DMS114 treated with DMSO at 0.1 percent for 48 hours (cell line): ENCODE results near the gene PATL2.
A peak's percentile ranks its signal among the peaks of the same experiment; 100 is the strongest.
"Not testable (repeated sequence)": the region's sequence is repeated elsewhere in the genome, so short reads cannot be mapped to it uniquely, and the experiment has no call there.

ENCODE experiments used
- DNase-seq: peaks from one replicate; lab custom pipeline; 2025; ENCODE audit not compliant: unreplicated experiment; lab: John Stamatoyannopoulos, UW

The PATL2 gene

DNA sequence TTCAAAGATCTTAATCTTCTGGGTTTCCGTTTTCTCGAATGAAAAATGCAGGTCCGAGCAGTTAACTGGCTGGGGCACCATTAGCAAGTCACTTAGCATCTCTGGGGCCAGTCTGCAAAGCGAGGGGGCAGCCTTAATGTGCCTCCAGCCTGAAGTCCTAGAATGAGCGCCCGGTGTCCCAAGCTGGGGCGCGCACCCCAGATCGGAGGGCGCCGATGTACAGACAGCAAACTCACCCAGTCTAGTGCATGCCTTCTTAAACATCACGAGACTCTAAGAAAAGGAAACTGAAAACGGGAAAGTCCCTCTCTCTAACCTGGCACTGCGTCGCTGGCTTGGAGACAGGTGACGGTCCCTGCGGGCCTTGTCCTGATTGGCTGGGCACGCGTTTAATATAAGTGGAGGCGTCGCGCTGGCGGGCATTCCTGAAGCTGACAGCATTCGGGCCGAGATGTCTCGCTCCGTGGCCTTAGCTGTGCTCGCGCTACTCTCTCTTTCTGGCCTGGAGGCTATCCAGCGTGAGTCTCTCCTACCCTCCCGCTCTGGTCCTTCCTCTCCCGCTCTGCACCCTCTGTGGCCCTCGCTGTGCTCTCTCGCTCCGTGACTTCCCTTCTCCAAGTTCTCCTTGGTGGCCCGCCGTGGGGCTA, at the start of gene PATL2, which contains the start of gene B2M:
PATL2 (minus strand) TSS at position 228 of the 647 bp plus-strand sequence. CDS start 34,833 bp downstream, outside the sequence.
B2M (plus strand) TSS at position 422 of the 647 bp plus-strand sequence; CDS start at position 452, 30 bp downstream.
- DNase-seq = peak; percentile 98

DNA sequence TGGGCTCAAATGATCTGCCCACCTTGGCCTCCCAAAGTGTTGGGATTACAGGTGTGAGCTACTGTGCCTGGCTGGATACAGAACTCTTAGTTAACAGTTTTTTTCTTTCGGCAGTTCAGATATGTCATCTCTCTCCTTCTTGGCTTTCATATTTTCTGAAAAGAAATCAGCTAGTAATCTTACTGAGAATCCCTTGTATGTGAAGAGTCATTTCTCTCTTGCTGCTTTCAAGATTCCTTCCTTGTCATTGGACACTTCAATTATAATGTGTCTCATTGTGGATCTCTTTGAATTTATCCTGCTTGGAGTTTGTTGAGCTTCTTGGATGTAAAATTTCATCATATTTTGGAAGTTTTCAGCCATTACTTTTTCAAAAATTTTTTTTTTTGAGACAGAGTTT, 42.2 kb upstream of the PATL2 start:
- no peak for DNase-seq

DNA sequence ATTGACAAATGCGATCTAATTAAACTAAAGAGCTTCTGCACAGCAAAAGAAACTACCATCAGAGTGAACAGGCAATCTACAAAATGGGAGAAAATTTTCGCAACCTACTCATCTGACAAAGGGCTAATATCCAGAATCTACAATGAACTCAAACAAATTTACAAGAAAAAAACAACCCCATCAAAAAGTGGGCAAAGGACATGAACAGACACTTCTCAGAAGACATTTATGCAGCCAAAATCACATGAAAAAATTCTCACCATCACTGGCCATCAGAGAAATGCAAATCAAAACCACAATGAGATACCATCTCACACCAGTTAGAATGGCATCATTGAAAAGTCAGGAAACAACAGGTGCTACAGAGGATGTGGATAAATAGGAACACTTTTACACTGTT, 32.3 kb upstream of the PATL2 start:
- DNase-seq = not testable (repeated sequence)

- DNase-seq = not testable (repeated sequence)
Observed at GRCh38 chr15:44739222-44739847, 28.2 kb upstream of the PATL2 start.

- peak; percentile 20 for DNase-seq
Observed at GRCh38 chr15:44738340-44738984, 27.3 kb upstream of the PATL2 start.

DNA sequence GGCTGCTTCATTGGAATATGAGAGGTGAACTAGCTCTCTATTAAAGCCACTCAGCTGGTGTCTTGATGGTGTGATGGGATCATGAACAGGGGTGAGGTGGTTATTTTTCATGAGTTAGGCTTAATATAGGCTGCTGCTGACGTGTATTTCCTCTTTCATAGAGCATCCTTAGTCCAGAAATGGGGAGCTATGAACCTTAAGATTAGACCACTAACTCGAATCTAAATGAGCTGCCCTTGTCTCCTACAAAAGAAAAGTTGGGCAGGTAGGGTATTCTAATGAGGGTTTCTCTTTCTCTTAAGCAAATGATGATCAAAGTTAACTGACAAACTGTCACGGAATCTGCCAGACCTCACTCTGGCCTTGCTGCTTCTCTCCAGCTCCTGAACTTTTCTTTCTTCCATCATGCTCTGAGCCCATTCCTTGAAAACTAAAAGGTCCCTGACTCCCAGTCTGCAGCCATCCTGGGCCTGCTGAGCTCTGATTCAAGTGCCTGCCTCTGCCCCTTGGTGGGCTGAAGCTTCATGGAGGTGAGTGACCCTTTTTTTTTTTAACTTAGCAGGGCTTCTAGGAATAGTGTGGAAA, 25.1 kb upstream of the PATL2 start, which contains the start of gene TRIM69:
TRIM69 (plus strand) TSS at position 348 of the 585 bp plus-strand sequence; CDS start at position 525, 177 bp downstream.
- DNase-seq = no peak

DNA sequence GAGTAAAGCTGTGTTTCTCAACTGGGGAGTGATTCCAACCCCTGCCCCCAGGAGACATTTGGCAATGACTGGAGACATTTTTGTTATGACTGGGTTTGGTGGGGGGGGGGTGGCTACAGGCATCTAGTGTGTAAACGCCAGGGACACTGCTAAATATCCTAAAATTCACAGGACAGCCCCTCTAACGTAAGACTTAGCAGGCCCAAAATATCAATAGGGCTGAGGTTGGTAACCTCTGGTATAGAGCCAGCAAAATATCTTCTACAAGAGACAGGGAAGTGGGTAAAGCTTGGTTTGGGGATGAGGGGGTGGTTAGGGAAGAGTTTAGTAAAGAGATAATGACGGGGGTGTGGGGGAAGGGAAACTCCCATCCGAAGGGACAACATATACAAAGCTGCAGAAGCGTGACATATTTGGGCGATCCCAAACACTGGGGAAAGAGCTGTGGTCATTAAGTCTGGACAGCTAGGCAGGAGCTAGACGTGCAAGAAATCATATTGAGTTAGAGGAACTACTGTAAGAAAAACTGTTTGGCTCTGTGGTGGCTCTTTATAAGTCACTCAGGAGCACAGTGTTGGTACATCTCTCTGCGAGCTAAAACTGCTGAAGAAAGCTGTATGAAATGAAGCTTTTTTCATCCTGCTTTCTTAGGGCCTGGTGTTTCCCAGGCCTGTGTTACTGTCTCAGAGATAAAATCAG, 24.5 kb upstream of the PATL2 start:
- no peak for DNase-seq

GRCh38 chr15:44734839-44735481, 23.8 kb upstream of the PATL2 start:
- DNase-seq = no peak

DNA sequence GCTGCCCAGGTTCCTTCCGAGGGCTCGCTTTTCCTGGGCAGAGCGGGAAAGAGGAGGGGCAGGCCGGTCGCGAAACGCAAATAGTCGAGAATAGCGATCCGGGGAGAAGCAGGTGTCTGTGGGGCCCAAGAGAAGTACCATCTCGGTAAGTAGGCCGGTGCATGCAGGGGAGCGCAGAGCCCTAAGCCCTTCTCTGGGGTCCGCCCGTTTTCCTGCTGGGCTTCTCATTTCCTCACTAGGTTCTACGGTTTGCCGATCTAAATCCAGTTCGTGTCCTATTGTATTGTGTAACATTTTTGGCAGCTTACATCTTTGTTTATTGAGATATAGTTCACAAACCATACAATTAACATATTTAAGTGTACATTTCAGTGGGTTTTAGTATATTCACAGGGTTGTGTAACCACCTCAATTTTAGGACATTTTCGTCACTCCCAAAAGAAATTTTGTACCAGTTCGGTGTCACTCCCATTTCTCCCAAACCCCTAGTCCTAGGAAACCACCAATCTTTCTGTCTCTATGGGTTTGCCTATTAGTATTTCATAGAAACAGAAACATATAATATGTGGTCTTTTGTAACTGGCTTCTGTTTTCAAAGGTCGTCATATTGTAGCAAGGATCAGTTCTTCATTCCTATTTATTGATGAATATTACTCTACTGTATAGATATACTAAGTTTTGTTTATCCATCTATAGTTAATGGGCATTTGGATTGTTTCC, 18.4 kb upstream of the PATL2 start:
- DNase-seq = no peak

GRCh38 chr15:44728576-44729407, 17.7 kb upstream of the PATL2 start:
- peak; percentile 97 for DNase-seq

GRCh38 chr15:44728232-44728575, 17.1 kb upstream of the PATL2 start:
- not testable (repeated sequence) for DNase-seq

DNA sequence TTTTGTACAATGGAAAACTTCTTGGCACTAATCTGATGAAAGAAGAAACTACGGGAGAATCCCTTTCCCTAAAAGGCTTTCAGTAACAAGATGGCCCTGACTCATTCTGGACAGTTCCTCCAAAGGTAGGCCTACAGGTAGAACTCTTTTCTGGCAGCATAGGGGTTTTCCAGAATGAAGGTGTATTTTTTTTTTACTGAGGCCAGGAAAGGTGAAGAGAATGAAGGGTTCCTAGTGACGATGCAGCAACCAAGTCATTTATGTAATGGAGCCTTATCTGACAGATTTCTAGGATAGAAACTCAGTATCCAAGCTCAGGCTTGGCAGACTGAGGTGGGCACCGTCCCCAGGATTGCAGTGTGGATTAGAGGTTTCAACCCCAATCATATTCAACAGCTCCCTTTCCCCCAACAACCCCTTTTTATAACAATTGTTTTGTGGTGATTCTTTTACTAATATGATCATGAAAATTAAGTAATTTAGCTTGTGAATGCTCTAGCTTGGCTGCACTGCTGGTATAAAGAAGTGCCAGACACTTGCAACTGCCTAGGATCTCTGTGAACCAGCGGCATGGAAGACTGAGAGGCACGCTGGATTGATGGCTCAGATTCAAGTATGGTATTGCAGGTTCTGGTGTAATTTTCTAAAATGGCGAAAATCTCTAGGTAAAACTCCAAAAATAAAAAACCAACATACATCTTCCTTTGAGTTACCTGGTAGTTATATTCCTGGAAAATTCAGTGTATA, 16.5 kb upstream of the PATL2 start:
- no peak for DNase-seq

DNA sequence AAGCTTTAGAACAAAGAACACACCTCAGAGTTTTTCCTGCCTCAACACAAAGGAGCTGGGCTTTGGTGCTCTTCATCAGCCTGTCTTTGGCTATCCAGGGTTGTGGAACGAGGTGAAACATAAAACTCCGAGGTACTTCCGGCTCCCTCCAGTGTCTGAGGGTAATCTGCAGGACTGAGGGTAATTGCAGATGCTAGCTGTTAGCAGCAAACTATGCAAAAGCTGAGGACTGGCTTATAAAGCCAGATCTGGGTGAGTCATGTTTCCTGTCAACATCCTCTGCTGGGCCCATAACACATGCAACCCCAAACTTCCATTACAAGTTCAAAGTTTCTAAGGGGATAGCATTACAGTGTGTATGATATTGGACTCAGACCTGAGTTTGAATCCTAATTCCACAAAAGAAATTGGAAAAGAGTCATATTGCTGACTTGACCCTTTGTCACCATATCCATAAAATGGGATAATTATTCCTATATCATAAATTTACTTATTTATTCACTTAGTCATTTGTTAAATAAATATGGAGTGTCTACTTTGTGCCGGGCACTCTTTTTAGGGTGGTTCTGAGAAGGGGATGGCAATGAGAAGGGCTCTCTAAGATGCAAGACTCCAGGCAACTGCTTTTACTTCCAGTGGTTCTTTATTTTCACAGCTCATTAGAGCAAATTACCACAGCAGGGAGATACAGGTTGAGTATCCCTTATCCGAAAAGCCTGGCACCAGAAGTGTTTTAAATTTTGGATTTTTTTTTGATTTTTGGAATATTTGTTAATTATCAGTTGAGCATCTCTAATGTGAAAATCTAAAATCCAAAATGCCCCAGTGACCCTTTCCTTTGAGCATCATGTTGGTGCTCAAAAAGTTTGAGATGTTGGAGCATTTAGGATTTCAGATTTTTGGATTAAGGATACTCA, 15.7 kb upstream of the PATL2 start:
- DNase-seq = no peak

DNA sequence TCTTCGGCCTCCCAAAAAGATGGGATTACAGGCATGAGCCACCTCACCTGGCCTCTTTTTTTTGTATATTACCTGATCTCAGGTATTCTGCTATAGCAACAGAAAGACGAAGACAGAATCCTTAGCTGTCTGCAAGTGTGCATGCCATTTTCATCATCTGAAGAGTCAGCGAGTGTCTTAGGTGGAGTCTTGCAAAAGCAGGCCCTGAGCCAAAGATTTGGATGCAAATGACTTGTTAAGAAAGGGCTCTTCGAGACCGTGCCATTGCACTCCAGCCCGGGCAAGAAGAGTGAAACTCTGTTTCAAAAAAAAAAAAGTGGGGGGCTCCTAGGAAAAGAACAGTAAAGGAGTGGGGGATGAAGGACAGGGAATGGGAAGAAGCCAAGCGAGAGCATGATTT, 15.0 kb upstream of the PATL2 start:
- DNase-seq = no peak

- no peak for DNase-seq
Observed at GRCh38 chr15:44722011-44722410, 10.9 kb upstream of the PATL2 start.

DNA sequence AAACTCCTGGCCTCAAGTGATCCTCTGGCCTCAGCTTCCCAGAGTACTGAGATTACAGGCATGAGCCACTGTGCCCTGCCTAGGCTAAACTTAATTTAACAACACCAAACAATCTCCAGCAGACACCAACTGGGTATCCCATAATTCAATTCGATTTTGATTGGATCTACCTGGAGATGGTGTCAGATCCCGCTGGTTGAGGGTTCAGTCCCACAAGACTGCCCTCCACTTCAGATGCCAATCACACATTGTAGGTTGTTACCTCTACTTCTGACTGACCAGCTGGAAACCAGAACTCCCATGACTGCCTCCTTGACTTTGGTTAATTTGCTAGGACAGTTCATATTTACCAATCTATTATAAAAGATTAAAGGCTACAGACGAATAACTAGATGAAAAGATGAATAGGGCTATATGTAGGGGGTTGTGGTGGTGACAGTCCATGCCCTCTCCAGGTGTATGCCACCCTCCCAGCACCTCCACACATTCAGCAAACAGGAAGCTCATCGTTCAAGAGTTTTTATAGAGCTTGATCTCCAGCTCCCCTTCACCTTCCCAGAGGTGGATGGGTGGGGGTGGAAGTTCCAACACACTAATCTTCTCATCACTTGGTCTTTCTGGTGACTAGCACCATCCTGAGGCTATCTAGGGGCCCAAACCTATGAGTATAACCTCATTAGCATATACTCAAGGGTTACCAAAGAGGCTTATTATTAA, 9.5 kb upstream of the PATL2 start:
- no peak for DNase-seq

GRCh38 chr15:44720000-44720435, 8.9 kb upstream of the PATL2 start:
- DNase-seq = not testable (repeated sequence)
